ENCODE measurements around the gene GAB1.
A peak's percentile ranks its signal among the peaks of the same experiment; 100 is the strongest.

GAB1 gene

DNA sequence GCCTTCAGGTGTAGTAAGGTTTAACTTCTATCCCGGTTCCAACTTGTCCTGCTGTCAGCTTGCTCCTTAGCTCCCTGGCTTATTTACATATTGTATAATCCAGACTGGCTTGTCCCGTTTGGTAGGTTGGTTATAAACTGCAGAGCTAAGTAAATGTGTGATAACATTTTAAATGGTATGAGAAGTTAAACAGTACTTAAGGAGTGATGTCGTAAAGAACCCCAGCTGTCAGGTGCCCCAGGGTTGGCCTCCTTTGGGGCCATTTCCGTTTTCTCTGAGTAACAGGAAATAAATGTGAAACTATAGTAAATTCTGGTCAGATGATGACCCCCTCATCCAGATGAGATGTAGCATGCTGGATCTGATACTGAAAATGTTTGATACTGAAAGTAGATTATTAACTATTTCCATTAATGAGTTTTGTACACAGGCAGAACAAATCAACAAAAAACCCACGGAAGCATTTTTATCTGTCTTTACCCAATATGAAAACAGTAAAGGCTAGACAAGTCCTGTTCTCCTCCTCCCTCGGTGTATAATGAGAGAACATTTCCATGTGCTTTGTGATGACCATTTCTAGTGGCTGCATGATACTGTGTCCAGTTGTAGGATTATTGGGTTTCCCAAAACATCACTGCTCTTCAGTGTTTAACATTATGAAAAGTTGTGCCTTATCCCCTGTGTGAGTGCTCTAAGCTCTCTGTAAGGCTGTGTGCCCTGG is 22.4 kb downstream of the GAB1 start:
- no peak for DNase-seq (ENCODE audit: low spot score)

- DNase-seq (ENCODE audit: low spot score) = no peak
Measured at GRCh38 chr4:143359644-143360193, 23.0 kb downstream of the GAB1 start.

DNA sequence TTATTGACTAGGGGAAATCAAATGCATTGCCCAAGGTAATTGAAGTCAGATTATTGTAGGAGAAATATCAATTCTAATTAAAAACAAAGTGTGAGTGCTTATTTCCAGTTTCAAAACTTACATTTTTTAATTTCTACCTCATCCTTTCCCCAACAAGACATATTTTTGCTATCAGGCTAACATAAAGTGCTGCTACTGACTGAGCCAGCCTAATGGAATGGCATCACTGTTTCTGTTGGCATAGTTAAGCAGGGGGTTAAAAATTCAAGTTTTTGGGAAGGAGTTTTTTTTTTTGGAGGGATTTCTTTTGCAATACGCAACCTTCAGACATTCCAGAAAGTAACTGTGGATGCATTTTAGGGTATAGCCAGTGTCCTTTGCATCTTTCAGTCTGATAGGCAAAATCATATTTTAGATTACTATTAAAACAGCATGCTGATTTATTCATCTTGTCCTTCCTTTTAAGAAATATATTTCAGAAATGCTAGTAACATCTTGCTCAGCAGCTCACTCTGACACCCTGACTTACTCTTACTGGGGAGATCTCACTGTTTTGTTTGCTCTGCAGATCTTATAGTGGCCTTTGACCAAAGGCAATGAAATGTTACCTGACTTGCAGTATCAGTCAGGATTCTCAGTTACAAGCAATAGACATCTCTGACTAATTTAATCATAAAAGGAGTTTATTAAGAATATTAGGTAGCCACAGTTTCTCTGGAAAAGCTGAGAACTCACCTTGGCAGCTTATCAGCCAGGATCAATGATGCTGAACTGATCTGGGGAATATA is 24.4 kb downstream of the GAB1 start:
- DNase-seq (ENCODE audit: low spot score) = no peak

DNA sequence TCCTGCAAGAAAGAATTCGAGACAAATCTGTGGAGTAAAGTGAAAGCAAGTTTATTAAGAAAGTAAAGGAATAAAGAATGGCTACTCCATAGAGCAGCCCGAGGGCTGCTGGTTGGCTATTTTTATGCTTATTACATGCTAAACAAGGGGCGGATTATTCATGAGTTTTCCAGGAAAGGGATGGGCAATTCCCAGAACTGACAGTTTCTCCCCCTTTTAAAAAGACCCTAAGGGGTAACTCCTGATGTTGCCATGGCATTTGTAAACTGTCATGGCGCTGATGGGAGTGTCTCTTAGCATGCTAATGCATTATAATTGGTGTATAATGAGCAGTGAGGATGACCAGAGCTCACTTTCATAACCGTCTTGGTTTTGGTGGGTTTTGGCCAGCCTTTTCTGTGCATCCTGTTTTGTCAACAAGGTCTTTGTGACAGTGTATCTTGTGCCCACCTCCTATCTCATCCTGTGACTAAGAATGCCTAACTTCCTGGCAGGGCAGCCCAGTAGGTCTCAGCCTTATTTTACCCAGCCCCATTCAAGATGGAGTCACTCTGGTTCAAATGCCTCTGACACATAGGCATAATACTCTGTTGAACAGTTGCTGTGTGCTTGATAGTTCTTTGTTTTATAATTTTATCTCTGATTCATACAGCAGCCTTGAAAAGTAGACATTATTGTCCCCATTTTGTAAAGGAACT is 25.8 kb downstream of the GAB1 start:
- DNase-seq (ENCODE audit: low spot score) = no peak

DNA sequence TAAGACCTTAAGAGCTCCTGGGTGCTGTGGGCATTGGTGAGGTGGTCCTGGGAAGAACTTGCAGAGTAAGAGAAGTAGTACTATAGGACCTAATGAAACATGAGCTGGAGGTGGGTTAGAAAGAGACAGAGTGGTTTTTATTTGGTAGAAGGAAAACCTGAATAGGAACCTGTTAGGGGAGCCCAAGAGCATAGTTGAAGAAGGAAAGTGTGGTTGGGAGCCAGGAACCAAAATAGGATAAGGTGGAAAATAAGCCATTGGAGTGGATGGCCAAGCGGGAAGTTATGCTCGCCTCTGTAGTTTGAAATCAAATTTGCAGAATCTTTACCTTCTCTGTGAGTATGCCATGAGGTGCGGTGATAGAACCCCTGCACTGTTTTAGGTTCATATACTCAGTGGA is 26.7 kb downstream of the GAB1 start:
- no peak for DNase-seq (ENCODE audit: low spot score)

GRCh38 chr4:143364063-143364462 is 27.4 kb downstream of the GAB1 start:
- no peak for DNase-seq (ENCODE audit: low spot score)

- no peak for DNase-seq (ENCODE audit: low spot score)
Measured at GRCh38 chr4:143367863-143368262, 31.2 kb downstream of the GAB1 start.

DNA sequence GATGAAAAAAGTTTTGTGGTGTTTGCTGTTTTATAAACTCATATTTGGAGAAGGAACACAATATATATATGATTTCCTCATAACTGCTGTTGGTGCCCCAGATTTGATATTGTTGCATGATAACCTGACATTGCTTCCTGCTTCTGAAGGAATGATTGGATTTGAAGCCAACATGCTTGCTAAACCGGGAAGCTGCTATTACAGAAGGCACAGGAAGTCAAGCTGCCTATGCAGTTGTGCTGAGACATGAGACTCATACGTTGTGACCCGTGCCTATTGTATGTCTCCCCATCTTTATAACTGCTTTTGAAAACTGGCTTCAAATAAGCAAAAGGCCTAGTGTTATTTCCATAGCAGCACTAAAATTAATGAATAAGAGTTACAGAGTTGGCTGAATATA is 32.9 kb downstream of the GAB1 start:
- no peak for DNase-seq (ENCODE audit: low spot score)

- no peak for DNase-seq (ENCODE audit: low spot score)
Measured at GRCh38 chr4:143372093-143372915, 35.6 kb downstream of the GAB1 start.

GRCh38 chr4:143374255-143374654 is 37.6 kb downstream of the GAB1 start:
- DNase-seq (ENCODE audit: low spot score) = no peak

- no peak for DNase-seq (ENCODE audit: low spot score)
Measured at GRCh38 chr4:143374771-143375170, 38.1 kb downstream of the GAB1 start.

GRCh38 chr4:143375326-143376073 is 38.8 kb downstream of the GAB1 start:
- no peak for DNase-seq (ENCODE audit: low spot score)

DNA sequence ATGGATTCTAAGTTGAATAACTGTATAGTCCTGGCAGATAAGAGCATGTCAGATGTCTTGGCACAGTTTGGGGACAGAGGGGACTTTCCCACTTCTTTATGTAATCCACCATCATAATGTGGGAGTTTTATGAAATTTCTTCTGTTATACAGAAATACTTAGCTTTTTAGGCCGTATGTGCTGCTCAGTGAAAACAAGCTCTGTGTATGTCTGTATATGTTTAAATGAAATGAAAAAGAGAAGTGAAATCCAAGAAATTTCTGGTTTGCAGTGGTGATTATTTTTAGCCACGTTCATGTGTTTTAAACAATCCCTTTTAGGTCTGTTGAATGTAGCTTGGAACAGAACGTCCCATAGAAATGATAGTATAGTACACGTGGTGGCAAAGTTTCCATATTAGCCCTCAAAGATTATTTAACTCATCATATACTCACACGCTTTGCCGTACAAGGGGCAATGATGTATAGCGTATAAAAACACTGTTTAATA is 41.0 kb downstream of the GAB1 start:
- DNase-seq (ENCODE audit: low spot score) = no peak

DNA sequence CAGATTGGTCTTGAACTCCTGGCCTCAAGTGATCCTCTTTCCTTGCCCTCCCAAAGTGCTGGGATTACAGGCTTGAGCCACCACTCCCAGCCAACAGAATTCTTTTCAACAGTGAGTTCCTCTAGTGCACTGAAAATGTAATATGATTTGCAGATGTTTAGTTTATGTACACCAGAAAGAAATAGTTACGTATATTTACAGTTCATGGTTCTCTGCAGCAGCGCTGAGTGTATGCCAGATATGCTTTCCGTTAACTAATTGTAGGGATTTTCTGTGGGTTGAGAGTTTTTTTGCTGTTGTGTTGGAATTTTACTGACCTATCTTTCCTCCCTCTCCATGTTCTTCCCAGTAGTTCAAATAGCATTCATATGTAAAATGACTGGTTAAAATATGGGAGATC is 44.0 kb downstream of the GAB1 start:
- no peak for DNase-seq (ENCODE audit: low spot score)

DNA sequence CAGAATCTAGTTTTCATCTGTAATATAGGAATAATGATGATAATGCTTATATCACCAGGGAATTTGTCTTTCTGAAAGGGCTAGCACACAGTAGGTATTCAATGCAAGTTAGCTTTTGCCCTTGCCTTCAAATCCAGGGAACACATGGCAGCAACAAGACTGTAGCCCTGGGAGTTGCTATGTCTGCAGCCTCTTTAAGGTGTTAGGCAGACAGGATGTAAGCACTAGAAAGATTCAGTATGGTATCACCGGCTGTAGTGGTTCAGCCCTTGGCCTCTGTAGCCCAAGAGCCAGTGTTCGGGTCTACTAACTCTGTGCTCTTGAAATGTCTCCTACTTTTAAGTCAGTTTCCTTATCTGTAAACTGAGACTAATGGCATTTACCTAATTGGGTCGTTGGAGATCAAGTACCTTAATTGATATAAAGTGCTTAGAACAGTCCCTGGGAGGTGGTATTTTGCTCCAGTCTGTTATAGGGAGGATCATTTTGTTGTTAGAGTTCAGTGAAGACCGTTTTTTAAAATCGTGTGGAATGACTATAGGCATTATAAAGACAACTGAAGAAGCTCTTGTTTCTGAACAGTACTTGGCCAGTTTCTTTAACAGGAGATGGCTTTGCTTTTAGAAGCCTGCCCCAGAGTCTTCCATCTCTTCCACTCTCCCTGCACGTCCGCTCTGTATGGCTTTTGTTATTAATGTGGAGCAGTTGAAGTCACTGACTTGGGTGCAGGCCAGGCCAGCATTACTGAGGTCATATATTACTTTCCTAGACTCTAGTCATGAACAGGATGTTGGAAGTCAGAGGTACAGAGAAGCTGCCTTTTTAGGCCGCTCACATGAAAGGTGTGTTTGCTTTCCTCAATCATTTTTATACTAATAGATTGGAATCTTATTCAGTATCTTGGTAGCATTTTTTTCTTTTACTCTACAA is 44.8 kb downstream of the GAB1 start:
- peak; percentile 88 for DNase-seq (ENCODE audit: low spot score)

DNA sequence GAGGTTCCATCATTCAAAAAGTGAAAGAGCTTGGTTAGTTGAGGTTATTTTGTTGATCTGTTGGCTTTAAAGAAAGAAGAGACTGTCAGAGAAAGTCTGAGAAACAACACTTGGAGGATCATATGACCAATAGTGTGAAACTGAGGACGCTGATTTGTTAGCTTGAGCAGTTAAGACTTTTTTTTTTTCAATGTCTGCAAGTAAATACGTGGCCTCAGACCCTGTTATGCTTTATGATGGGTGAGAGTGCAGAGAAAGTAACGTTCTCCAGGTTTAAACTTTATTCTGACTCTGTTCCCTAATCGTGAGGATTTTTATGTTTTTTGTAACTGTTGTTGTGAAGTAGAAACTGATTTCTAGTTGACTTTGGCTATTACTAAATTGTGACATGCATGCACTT is 45.9 kb downstream of the GAB1 start:
- DNase-seq (ENCODE audit: low spot score) = no peak

DNA sequence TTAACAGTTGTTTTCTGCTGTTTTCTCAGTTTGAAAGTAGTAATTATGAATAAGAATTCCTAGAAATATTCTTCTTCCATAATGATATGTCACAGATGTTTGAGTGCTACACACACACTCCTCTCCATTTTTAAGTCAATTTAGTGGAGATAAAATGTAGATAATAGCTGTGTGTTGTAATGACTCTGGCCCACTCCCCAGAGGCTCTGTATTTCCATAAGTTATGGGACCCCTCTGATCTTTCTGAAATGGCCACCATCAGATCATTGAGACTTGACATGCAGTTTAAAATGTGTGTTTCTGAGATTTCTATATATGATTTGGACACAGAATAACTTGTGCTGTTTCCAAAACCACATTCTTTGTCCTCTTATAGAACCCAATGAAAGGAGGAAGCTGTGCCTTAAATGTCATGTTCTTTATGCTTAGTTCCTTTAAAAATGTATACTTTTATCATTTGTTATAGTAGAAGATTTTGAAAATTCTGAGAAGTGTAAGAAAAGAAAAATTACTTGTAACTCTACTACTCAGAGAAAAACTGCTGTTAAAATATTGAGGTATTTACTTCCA is 46.4 kb downstream of the GAB1 start:
- DNase-seq (ENCODE audit: low spot score) = no peak

DNA sequence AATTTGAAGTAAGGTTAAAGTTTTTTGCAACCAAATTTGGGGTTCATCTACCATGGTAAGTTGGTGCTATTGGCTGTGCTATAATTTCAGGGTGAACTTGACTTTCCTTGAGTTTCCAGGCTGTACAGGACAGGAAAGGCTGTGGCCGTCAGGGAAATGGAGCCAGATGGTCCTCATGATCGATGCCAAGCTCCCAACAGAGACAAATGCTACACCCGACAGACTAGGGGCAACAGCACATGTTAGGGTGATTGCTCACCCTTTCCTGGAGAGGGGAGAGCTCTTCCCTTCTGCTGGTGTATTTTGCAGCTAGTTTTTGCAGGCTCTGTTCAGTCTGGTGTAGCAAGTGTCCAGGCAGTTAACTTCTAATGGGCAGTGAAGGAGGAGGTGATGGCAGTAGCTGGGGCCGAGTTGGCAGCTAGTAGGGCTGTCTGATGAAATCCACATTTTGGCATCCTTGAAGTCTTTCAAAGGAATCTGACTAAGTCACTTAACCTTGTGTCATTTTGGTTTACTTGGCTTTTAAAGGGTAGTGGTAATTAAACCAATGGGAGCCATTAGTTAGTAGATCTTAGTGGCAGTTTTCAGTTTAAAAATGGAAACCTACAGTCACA is 47.8 kb downstream of the GAB1 start:
- no peak for DNase-seq (ENCODE audit: low spot score)

- DNase-seq (ENCODE audit: low spot score) = no peak
Measured at GRCh38 chr4:143386812-143387211, 50.1 kb downstream of the GAB1 start.

Data from left forelimb (tissue), 1 donor.